GDM1 (cell line): ENCODE data around the gene PARVB.

Source experiments
- DNase-seq: peaks from one replicate; lab custom pipeline; 2025; lab: John Stamatoyannopoulos, UW

The PARVB gene

DNA sequence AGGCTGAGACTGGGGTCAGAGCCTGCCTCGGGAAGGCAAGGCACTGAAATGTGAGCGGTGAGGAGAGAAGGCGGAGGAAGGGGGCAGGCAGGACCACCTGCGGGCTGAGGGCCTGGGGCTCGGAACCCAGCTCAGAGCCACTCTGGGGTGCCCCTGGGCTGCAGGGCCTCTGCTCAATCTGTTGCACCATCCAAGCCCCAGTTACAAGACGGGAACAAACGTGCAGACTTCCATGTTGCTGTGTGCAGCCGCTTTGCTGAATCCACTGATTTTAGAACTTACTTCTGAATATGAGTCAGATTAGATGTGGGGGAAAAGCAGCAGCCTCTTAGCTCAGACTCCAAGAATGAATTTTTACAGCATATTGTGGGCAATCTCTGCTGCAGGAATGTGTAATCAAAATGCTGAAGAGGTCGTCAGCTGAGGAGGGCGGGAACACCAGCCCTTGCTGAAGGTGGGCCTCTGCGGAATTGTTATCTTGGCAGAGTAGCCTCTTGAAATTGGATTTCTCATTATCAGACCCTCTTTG is 178.2 kb downstream of the PARVB start:
- no peak for DNase-seq

DNA sequence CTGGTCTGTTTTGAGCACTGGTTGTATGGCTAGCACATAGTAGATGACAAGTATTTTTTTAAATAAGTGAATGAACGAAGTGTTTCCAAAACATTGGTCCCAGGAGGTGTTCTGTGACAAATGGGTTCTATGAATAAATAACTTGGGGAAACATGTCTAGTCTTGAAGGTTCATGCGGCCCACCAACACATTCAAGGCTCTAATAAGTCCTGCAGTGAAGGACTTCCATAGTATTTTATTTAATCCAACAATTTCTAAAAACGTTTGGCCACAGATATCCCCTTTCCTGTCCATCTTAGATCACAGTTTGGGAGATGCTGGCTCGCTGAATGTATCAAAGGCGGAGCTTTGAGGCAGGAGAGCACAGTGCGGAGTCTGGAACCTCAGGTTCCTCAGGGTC is 179.1 kb downstream of the PARVB start:
- DNase-seq, result no peak

DNA sequence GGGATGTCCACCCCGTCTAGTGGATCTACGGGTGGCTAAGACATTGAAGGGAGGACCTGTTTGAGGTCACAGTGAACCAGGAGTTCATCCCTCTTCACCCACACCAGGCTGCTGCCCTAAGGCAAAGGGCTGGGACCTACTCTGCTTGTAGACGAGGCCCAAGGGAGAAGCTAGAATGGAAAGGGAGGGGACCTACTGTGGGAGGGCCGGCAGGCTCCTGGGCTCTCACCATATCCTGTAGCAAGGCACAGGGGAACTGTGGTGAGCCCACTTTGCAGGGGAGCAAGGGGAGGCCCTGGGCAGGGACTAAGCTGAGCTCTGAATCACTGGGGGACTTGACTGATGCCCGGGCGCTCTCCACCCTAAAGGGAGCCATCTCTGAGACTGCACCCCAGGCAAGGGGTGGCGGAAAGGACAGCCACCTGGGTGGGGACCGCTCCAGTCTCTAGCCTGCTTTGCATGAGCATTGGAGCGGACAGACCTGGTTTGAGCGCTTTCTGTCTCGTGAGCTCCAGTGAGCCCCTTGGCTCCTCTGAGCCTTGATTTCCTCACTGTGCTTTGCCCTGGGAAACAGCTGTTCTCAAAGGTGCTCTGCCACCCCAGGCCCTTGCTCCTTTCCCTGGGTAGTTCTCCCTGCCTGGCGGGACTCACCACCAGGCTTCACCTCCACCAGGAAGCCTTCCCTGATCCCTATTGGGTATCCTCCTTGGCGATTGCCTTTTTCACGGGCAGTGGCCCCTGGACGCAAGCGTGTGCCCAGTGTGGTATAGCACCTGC is 180.8 kb downstream of the PARVB start:
- DNase-seq, result no peak

DNA sequence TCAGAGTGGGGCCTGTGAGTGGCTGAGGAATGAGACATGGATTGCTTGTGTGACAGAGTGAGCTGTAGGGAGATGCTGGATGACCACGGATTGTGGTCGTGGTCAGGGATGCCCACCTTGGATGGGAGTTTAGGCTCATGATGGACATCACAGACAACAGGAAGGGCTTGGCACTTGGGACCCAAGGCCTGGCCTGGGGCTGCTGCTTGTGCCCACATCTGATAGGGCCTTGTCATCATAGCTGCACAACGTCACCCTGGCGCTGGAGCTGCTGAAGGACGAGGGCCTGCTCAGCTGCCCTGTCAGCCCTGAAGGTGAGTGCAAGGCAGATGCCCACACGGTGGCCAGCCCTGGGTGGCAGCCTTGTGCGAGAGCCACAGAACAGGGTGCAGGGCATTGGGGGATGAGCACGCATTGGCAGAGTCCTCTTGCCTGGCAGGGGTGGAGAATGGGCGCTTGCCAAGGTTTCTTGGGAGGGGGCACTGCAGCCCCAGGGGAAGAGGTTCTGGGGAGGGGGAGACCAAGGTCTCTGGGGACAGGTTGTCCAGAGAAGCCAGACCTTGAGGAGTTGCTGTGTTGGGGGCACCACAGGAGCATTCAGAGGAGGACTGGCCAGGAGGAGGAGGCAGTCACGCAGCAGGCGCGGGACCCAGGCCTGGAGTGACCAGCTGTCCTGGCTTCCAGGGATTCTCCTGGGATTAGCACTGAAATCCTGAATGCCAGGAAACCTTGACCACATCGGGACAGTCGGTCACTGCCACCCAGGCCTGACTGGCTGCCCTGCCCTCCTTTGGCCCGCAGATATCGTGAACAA is 181.6 kb downstream of the PARVB start:
- DNase-seq, result no peak

DNA sequence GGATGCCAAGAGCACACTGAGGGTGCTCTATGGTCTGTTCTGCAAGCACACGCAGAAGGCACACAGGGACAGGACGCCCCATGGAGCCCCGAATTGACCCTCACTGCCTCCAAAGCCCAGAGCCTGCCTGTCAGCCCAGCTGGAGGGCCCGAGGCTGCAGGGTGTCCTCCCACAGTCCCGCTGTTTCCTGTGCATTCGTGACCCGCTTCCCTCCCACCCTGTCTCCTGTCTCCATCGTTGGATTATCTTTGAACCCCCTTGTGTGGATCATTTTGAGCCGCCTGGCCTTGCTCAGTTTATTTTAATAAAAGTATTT is 182.2 kb downstream of the PARVB start:
- DNase-seq, result no peak

DNA sequence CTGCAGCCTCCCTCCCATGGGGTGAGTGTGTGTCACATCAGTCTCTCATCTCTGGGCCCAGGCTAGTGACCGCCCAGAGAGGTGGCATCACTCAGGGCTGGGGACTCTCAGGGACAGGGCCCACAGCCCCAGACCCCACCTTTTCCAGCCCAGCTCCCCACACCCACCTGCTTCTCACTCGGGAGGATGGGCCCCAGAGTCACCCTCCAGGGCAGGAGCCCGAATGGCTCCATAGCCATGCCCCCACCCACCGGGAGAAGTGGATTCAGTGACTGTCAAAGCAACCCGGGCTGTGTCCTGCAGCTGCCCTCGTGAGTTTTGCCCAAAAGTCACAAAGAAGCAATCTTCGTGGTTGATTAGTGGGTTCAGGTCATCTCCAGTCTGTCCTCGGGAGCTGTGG is 182.6 kb downstream of the PARVB start:
- no peak for DNase-seq

DNA sequence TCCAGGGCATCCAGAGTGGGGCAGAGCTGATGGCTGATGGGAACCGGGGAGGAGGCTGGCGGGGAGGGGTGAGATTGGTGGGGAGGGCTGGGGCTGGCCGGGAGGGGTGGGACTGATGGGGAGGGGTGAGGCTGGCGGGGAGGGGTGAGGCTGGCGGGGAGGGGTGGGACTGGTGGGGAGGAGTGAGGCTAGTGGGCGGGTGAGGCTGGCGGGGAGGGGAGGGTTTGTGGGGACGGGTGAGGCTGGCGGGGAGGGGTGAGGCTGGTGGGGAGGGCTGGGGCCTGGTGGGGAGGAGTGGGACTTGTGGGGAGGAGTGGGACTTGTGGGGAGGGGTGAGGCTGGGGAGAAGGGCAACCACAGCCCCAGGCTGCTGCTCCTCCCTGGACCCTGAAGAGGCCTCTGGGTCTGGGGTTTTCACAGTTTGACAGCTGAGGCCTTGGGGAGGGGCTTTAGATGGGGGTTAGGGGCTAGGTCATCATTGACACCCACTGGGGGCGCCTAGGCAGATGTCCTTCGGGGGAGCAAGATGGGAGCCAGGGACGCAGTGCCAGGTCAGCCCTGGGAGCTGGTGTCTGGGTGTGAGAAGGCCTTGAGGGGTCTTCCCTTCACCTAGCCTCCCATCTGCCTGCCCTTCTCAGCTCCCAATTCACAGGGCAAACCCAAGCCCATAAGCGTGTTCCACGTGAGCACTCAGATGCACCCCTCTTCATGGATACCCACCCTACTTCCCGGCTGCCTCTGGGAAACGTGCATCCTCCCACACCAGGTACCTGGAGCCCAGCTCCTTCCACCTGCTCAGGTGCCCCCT is 183.3 kb downstream of the PARVB start:
- no peak for DNase-seq

DNA sequence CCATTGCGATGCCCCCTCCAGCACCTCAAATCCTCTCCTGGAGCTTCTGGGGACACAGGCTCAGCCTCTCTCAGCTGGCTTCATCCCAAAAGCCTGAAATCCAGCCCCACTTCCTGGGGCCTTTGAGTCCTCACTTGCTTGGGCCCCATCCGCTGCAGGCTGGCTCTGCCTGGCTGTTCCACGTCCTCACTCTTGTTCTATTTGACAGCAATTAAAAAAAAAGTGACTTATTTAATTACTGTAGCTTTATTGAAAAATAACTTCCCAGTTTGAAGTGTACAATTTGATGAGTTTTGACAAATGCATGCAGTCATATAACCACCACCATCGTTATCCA is 183.8 kb downstream of the PARVB start:
- no peak for DNase-seq

DNA sequence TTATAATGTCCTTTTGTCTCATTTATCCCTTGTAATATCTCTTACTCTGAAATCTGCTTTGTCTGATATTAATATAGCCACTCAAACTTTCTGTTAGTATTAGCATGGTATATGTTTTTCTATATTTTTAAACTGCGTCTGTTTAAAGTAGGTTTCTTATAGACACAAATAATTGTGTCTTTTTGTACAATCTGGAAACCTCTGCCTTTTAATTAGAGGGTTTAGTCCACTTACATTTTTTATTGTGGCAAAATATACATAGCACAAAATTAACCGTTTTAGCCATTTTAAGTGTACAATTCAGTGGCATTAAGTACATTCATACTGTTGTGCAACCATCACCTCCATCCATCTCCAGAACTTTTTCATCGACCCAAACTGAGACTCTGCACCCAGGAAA is 185.2 kb downstream of the PARVB start:
- no peak for DNase-seq

DNA sequence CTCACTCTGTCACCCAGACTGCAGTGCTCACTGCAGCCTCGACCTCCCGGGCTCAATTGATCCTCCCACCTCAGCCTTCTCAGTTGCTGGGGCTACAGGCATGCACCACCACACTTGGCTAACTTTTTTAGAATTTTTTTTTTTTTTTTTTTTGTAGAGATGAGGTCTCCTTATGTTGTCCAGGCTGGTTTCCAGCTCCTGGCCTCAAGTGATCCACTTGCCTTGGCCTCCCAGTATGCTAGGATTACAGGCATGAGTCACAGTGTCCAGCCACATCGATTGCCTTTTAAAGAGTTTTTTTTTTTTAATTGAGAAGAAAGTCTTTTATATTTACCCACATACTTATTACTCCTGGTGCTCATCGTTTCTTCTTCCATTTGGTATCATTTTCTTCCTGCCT is 186.6 kb downstream of the PARVB start:
- DNase-seq, result no peak

DNA sequence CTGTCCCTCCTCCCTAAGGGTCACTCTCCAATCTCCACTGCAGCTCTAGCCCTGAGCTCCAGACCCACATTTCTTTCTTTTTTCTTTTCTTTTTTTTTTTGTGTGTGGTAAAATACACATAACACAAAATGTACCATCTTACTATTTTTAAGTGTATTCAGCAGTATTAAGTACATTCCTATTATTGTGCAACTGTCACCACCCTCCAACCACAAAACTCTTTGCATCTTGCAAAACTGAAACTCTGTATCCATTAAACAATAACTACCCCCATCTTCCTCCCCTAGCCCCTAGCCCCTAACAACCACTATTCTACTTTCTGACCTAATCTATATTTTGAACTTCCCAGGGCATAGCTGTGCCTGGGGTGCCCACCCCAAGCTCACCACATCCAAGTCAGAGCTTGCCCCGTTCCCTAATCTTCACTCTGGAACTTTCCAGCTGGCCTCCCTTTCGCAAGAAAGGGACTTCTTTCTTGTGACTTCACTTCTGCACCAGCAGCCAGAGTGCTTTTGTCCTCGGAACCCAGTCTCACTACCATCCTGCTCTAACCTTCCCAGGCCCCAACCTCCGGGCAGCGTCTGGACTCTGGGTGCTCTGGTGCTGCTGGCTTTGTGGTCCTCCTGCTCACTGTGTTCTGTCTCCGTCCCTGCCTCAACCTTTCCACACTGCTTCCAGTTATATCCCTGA is 187.3 kb downstream of the PARVB start:
- no peak for DNase-seq

DNA sequence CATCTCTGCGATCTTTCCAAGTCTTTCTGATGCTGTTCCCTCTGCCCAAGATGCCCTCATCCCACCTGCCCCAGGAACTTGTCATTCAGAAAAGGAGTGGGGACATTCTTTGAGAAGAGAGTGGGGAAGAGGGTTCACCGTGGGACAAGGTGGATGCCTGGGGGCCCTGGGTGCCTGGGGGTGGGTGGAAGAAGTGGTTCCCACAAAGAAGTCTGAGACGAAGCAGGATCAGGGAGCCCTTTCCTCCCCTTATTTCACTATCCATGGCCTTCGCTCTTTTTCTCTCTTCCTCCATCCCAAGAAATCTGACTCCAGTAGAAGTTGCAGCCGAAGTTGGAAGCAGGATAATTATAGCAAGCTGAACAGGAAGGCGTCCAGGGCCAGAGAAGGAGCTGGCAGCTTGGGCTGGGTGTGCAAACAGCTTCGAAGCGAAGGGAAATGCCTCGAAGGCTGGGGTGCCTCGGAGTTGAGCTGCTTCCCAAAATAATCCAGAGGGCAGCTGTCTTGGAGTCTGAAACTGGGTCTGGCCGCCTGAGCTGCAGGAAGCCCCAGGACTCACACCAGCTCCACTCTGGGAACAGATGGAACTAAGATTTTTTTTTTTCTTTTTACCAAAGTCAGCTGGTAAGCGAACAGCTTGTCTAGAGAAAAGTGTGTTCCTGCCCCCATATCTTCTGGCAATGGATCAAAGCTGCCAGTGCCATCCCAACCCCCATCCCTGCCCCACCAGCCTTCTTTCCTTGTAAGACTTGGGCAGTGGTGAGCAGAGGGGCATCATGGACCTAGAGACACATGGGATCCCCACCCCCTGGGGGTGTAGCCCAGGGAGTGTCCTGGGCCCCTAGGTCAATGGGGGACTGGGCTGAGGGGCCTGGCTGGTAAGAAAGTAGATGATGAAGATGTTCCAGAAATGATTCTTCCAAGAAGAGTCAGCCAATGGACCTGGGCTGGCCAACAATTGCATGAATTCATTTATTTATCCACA is 188.1 kb downstream of the PARVB start:
- DNase-seq, result no peak

DNA sequence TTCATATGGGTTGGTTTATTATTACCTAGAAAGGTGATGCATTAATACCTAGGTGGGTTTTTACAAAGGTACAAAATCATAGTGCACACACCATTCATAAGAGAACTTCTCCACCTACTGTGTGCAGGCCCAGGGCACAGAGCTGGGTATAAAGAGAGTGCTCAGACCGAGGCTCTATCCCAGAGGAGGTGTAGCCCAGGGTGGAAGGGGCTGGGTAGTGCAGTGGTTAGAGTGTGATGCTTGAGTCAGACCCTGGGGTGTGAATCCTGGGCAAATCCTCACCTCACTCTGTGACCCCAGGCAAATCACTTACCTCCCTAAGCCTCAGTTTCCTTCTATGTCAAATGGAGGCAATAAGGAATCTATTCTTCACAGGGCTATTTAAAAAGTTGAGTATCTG is 188.8 kb downstream of the PARVB start:
- no peak for DNase-seq

DNA sequence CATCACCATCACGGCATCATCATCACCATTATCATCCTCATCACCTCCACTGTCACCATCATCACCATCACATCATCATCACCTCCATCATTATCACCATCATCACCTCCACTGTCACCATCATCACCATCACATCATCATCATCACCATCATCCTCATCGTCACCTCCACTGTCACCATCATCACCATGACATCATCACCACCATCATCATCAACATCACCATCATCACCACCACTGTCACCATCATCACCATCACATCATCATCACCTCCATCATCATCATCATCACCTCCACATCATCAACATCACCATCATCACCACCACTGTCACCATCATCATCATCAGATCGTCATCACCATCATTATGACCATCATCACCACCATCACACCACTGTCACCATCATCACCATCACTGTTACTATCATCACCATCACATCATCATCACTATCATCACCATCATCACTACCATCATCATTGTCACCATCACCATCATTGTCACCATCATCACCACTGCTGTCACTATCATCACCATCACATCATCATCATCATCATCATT is 189.5 kb downstream of the PARVB start:
- DNase-seq, result no peak

DNA sequence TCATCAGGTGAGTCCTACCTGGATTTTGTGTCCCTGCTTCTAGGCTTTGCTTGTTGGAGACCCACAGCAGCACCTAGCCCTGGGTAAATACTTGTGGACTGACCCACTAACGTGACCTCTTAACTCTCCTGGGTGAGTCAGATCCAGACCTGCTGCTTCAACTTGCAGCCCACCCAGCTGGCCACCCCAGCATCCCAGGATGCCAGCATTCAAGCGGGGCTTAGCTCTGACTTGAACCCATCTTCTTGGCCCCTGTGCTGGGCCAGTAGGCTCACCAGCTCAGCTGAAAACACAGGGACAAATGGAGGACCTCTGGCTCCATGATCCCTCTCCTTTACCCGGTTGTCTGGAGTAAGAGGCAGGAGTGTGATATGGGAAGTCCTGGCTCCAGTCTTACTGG is 190.1 kb downstream of the PARVB start:
- DNase-seq, result no peak

DNA sequence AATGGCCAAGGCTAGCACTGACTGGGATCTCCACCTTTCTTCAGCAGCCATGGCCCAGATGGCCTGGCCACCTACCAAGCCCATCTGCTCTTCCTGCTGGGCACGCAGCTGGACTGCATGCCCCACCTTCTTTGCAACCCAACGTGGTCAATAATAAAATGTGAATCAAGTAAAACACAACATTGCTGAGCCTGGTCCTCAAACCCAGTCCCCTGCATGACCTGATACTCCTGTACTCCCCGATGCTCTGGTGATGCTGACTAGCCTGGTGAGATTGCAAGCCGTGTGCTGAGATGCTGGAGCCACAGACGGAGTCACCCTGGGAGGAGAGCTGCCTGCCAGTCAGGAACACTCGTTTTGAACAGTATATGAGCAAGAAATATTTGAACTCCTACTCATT is 190.7 kb downstream of the PARVB start:
- DNase-seq, result no peak

DNA sequence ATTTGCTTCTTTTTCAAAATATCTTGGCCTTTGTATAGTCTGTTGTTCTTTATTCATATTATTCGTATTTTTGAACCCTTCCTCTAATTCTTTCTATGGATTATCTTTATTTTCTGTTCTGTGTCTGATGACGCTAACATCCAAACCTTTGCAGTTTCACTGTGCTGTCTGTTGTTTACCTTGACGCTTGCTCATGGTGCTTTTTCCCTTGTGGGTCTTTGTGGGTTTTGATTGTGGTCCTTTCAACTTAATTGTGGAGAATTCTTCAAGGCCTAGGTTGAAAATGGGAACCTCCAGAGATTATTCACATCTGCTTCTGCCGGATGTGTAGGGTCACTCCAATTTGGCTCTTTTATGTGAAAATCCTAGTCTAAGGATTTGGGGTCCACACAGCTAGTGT is 191.2 kb downstream of the PARVB start:
- no peak for DNase-seq

DNA sequence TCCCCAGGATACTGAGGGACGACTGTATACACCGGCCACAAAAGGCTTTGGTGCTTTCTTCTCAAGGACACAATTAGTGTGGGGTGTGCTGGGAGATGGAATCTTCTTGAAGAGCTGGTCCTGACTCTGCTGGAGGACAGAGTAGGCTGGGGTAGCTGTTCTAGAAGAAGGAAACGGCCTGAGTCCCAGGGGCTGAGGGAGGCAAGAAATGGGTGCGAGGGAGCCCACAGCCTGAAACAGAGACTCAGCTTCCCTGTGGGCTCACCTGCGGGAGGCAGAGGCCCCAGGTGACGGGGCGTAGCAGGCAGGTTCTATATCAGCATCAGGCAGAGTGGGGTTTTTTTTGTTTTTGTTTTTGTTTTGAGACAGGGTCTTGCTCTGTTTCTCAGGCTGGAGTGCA is 193.2 kb downstream of the PARVB start:
- no peak for DNase-seq

DNA sequence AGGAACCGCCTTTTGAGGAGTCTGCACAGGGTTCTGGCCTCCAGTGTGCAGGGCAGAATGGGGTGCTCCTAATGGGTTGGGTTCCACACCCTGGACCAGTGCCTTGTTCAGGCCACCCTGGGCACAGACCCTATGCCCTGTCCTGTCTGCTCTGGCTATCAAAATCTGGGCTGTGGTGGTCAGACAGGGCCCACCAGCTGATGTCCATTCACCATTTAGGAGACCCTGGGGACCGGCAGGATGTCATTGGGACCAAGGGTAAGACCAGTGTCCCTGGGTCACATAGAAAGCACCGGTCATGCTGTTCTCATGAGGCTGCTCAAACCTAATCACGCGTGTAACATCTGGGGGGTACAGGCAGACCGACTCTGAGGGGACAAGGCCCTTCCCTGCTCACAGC is 194.0 kb downstream of the PARVB start:
- no peak for DNase-seq

DNA sequence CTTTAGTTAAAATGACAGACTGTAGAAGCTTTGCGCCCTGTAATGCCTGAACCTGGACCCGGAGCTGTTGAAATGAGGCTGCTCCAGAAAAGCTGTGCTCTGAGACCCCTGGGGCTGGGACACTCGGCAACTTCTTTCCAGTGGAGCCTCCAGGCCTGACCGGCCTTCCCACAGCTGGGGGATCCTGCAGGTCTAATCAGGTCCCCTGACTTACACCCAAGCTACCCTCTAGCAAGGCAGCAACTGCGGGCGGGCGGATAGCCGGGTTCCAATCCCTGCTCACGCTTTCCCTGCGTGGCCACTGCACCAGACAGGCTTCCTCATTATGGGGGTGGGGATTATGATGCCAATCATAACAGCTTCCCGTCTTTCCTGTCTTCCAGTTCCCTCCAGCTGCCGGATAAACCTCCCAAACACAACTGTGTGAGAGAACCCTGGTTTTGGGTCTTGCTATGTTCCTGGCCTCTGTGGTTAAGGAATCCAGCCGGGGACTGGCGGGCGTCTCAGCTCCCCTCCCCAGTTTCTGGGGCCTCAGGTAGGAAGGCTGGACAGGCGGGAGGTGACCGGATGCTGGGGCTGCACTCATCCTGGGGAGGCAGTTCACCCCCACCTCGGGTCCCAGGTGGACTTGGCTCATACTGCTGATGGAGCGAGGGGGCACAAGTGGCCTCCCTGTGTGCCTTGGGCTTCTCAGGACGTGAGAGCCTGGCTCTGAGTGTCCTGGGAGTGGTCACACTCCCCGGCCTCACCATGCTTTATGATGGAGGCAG is 195.2 kb downstream of the PARVB start:
- DNase-seq, result no peak
